Measurements from ENCODE around the gene CAND2.

DNA sequence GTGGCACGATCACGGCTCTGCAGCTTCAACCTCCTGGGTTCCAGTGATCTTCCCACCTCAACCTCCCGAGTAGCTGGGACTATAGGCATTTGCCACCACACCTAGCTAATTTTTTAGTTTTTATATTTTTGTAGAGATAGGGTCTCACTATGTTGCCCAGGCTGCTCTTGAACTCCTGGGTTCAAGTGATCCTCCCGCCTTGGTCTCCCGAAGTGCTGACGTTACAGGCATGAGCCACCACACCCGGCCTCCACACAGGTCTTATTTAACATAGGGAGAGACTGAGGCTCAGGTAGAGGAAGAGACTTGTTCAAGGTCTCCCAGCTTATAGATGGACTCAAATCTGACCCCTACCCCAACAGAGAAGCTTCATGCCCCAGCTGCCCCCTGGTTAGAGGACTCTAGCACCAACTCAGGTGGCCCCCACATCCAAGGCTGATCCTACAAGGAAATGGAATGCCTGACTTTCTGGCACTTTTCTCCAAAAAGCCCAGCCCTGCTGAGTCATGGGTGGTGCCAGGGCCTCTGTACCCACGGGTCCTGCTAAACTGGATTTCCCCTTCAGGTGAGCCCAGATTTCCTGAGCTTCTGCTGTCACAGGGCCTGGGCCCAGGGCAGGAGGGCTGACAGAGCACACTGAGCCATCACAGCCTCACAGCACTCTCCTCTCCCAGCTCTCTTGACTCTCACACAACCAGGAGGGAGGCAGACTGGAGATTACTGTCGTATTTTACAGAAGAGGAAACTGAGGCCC is 43.0 kb upstream of the CAND2 start:
- TF ChIP-seq, protein P1, sequence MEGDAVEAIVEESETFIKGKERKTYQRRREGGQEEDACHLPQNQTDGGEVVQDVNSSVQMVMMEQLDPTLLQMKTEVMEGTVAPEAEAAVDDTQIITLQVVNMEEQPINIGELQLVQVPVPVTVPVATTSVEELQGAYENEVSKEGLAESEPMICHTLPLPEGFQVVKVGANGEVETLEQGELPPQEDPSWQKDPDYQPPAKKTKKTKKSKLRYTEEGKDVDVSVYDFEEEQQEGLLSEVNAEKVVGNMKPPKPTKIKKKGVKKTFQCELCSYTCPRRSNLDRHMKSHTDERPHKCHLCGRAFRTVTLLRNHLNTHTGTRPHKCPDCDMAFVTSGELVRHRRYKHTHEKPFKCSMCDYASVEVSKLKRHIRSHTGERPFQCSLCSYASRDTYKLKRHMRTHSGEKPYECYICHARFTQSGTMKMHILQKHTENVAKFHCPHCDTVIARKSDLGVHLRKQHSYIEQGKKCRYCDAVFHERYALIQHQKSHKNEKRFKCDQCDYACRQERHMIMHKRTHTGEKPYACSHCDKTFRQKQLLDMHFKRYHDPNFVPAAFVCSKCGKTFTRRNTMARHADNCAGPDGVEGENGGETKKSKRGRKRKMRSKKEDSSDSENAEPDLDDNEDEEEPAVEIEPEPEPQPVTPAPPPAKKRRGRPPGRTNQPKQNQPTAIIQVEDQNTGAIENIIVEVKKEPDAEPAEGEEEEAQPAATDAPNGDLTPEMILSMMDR (conservative IDR thresholded peaks at IDR 0.05; ENCODE audit: low read depth, low read length): no peak
- TF ChIP-seq EZH2 (IDR thresholded peaks at IDR 0.05; ENCODE audit: borderline replicate concordance, low read depth, low read length, poor library complexity, severe bottlenecking): no peak
